ENCODE results near the gene RAP1GDS1. TPM values are rescaled to one million over a fixed set of nuclear protein-coding genes. Genes with fewer than 3 reads are reported as not detected.

RAP1GDS1 gene
- total RNA-seq, 1 donor from 2014 or later: 67.8 TPM

GRCh38 chr4:98466868-98467599 lies 205.8 kb downstream of the RAP1GDS1 start:
- no peak for DNase-seq (ENCODE audit: low spot score)
- Mint-ChIP-seq H3K36me3 (ENCODE audit: low read depth, unreplicated experiment) (peaks cover 10% of the 10 kb centered on the region), H3K9me3 (ENCODE audit: unreplicated experiment) (no peaks in the 10 kb centered on the region), H3K4me1 (ENCODE audit: unreplicated experiment) (peaks cover 11% of the 10 kb centered on the region), H3K4me3 (ENCODE audit: unreplicated experiment) (no peak overlapping the region), H3K27ac (ENCODE audit: unreplicated experiment) (no peak overlapping the region), H3K27me3 (ENCODE audit: unreplicated experiment) (no peaks in the 10 kb centered on the region)
- TF ChIP-seq CTCF (IDR thresholded peaks at IDR 0.05; ENCODE audit: unreplicated experiment): no peak

- Mint-ChIP-seq H3K27ac (ENCODE audit: unreplicated experiment) (no peak overlapping the region), H3K27me3 (ENCODE audit: unreplicated experiment) (no peaks in the 10 kb centered on the region), H3K4me3 (ENCODE audit: unreplicated experiment) (no peak overlapping the region), H3K4me1 (ENCODE audit: unreplicated experiment) (peaks cover 11% of the 10 kb centered on the region), H3K9me3 (ENCODE audit: unreplicated experiment) (no peaks in the 10 kb centered on the region), H3K36me3 (ENCODE audit: low read depth, unreplicated experiment) (peaks cover 12% of the 10 kb centered on the region)
- peak; percentile 73 for TF ChIP-seq CTCF (IDR thresholded peaks at IDR 0.05; ENCODE audit: unreplicated experiment)
- peak; percentile 71 for DNase-seq (ENCODE audit: low spot score)
Measured at GRCh38 chr4:98467627-98468072, 206.5 kb downstream of the RAP1GDS1 start.

- peaks cover 11% of the 10 kb centered on the region for H3K4me1 Mint-ChIP-seq (ENCODE audit: unreplicated experiment)
- no peaks in the 10 kb centered on the region for H3K9me3 Mint-ChIP-seq (ENCODE audit: unreplicated experiment)
- H3K36me3 Mint-ChIP-seq (ENCODE audit: low read depth, unreplicated experiment): peaks cover 12% of the 10 kb centered on the region
- peak; percentile 13 for DNase-seq (ENCODE audit: low spot score)
- H3K27ac Mint-ChIP-seq (ENCODE audit: unreplicated experiment): peak overlapping the region; percentile 45
- no peaks in the 10 kb centered on the region for H3K27me3 Mint-ChIP-seq (ENCODE audit: unreplicated experiment)
- no peak overlapping the region for H3K4me3 Mint-ChIP-seq (ENCODE audit: unreplicated experiment)
- TF ChIP-seq CTCF (IDR thresholded peaks at IDR 0.05; ENCODE audit: unreplicated experiment): no peak
Measured at GRCh38 chr4:98468709-98469108, 207.5 kb downstream of the RAP1GDS1 start.

GRCh38 chr4:98469771-98470170 lies 208.6 kb downstream of the RAP1GDS1 start:
- DNase-seq (ENCODE audit: low spot score): no peak
- no peaks in the 10 kb centered on the region for H3K9me3 Mint-ChIP-seq (ENCODE audit: unreplicated experiment)
- no peak for TF ChIP-seq CTCF (IDR thresholded peaks at IDR 0.05; ENCODE audit: unreplicated experiment)
- H3K36me3 Mint-ChIP-seq (ENCODE audit: low read depth, unreplicated experiment): peaks cover 12% of the 10 kb centered on the region
- H3K27me3 Mint-ChIP-seq (ENCODE audit: unreplicated experiment): no peaks in the 10 kb centered on the region
- H3K4me1 Mint-ChIP-seq (ENCODE audit: unreplicated experiment): peaks cover 11% of the 10 kb centered on the region
- no peak overlapping the region for H3K27ac Mint-ChIP-seq (ENCODE audit: unreplicated experiment)
- no peak overlapping the region for H3K4me3 Mint-ChIP-seq (ENCODE audit: unreplicated experiment)

GRCh38 chr4:98470366-98470765 lies 209.2 kb downstream of the RAP1GDS1 start:
- no peak overlapping the region for H3K4me3 Mint-ChIP-seq (ENCODE audit: unreplicated experiment)
- TF ChIP-seq CTCF (IDR thresholded peaks at IDR 0.05; ENCODE audit: unreplicated experiment): no peak
- no peak for DNase-seq (ENCODE audit: low spot score)
- H3K4me1 Mint-ChIP-seq (ENCODE audit: unreplicated experiment): peaks cover 11% of the 10 kb centered on the region
- no peaks in the 10 kb centered on the region for H3K27me3 Mint-ChIP-seq (ENCODE audit: unreplicated experiment)
- H3K27ac Mint-ChIP-seq (ENCODE audit: unreplicated experiment): no peak overlapping the region
- peaks cover 15% of the 10 kb centered on the region for H3K36me3 Mint-ChIP-seq (ENCODE audit: low read depth, unreplicated experiment)
- no peaks in the 10 kb centered on the region for H3K9me3 Mint-ChIP-seq (ENCODE audit: unreplicated experiment)
